A549 (cell line): ENCODE data around the gene SLC17A7. TPM values are rescaled to one million over a fixed set of nuclear protein-coding genes. Genes with fewer than 3 reads are reported as not detected.

Source experiments
- ATAC-seq, 2 experiments: fragments of 200-7000 bp in 1 of 2; fragments of >200 bp in 1 of 2; cut with Nextera tagmentation in 1 of 2; cut with Tn5 transposase in 1 of 2; 3 replicates each; pipeline versions ENCODE4 v1.8.0 to v1.9.1; 2018 to 2020; ENCODE audit warnings: mild to moderate bottlenecking in 1 of 2, moderate library complexity in 1 of 2
- CTCF ChIA-PET: fragments of 300-600 bp; sonication (Branson Sonifier 250); formaldehyde crosslinking; extraction: SDS; loops from one replicate; lab custom pipeline; 2021; ENCODE audit warnings: antibody characterized with exemption, inconsistent platforms; lab: Yijun Ruan, JAX
- POLR2A ChIA-PET: fragments of 350-600 bp; formaldehyde crosslinking; extraction: SDS; loops from one replicate; lab custom pipeline; 2021; ENCODE audit warnings: antibody characterized with exemption, inconsistent platforms; lab: Yijun Ruan, JAX
- DNase-seq, 2 experiments: peaks; one replicate each; pipeline versions ENCODE4 v3.0.0 to v3.0.0-alpha.2; 2011 to 2016; ENCODE audit warnings: low read depth in 1 of 2, low spot score in 1 of 2
- FAIRE-seq: peaks from 2 replicates; lab custom pipeline; 2011; peaks lifted over from hg19 to GRCh38; lab: Jason Lieb, UNC
- H3K27ac ChIP-seq, 2 experiments: fragments of >200 bp; sonication (Bioruptor Twin); formaldehyde crosslinking; 3 replicates each; pipeline ENCODE4 v1.5.1; 2016 to 2017
- H3K4me1 ChIP-seq: fragments of >200 bp; sonication (Bioruptor Twin); formaldehyde crosslinking; 3 replicates; pipeline ENCODE4 v1.6.1; 2016
- H3K4me2 ChIP-seq: fragments of >200 bp; sonication (Bioruptor Twin); formaldehyde crosslinking; 3 replicates; pipeline ENCODE4 v1.6.1; 2016
- H3K4me3 ChIP-seq: fragments of >200 bp; sonication (Bioruptor Twin); formaldehyde crosslinking; 3 replicates; pipeline ENCODE4 v1.5.1; 2016
- H3K9me3 ChIP-seq: fragments of >200 bp; sonication (Bioruptor Twin); formaldehyde crosslinking; 3 replicates; pipeline ENCODE4 v1.6.1; 2016
- CBX2 ChIP-seq: fragments of 200-600 bp; sonication (generic); IDR thresholded peaks from 2 replicates; pipeline ENCODE4 v1.6.1; 2016; ENCODE audit warnings: low read depth, mild to moderate bottlenecking, borderline replicate concordance
- CBX8 ChIP-seq: fragments of 200-600 bp; sonication (generic); IDR thresholded peaks from 2 replicates; pipeline ENCODE4 v1.6.1; 2016
- CEBPB ChIP-seq, 2 experiments: fragments of >200 bp in 1 of 2; sonication (Bioruptor Twin) in 1 of 2; formaldehyde crosslinking in 1 of 2; IDR thresholded peaks; 2 replicates each; pipeline ENCODE4 v1.6.1; 2012 to 2016
- EHMT2 ChIP-seq: fragments of 200-600 bp; sonication (generic); IDR thresholded peaks from 2 replicates; pipeline ENCODE4 v1.6.1; 2016; ENCODE audit warnings: antibody characterized with exemption, low read depth, mild to moderate bottlenecking, moderate library complexity
- EP300 ChIP-seq, 2 experiments: fragments of >200 bp; sonication (Bioruptor Twin); formaldehyde crosslinking; IDR thresholded peaks; 2 replicates in 1 of 2; 3 replicates in 1 of 2; pipeline ENCODE4 v1.6.1; 2016 to 2017
- ESRRA ChIP-seq: fragments of 150-350 bp; IDR thresholded peaks from 2 replicates; pipeline ENCODE4 v1.6.1; 2014; ENCODE audit warnings: mild to moderate bottlenecking, low read length, borderline replicate concordance
- FOSL2 ChIP-seq, 2 experiments: fragments of 450-650 bp in 1 of 2; fragments of >200 bp in 1 of 2; sonication (Bioruptor Twin) in 1 of 2; formaldehyde crosslinking; IDR thresholded peaks; 2 replicates each; pipeline versions ENCODE4 v1.5.0 to v1.6.1; 2016 to 2020; ENCODE audit warnings: mild to moderate bottlenecking in 1 of 2, moderate library complexity in 1 of 2
- HOXA7 ChIP-seq: fragments of 250-450 bp; sonication (Bioruptor Pico); IDR thresholded peaks from 2 replicates; pipeline ENCODE4 v1.5.0; 2020; ENCODE audit warnings: mild to moderate bottlenecking, moderate library complexity
- HOXB13 ChIP-seq: fragments of 250-450 bp; sonication (Bioruptor Pico); IDR thresholded peaks from 2 replicates; pipeline ENCODE4 v1.5.0; 2020; ENCODE audit warnings: low read depth, mild to moderate bottlenecking, moderate library complexity
- JUN ChIP-seq, 2 experiments: fragments of >200 bp; sonication (Bioruptor Twin); formaldehyde crosslinking; IDR thresholded peaks; 2 replicates in 1 of 2; 3 replicates in 1 of 2; pipeline ENCODE4 v1.6.1; 2016 to 2017
- NFE2L2 ChIP-seq: fragments of 150-350 bp; conservative IDR thresholded peaks from 2 replicates; pipeline ENCODE4 v1.6.1; 2014; ENCODE audit warnings: low read length
- NPAS2 ChIP-seq: fragments of 250-450 bp; sonication (Bioruptor Pico); IDR thresholded peaks from 2 replicates; pipeline ENCODE4 v1.8.0; 2022; ENCODE audit warnings: mild to moderate bottlenecking, moderate library complexity, borderline replicate concordance
- PHF8 ChIP-seq: fragments of 200-600 bp; sonication (generic); IDR thresholded peaks from 2 replicates; pipeline ENCODE4 v1.6.1; 2016; ENCODE audit warnings: low read depth, mild to moderate bottlenecking, antibody characterized with exemption, moderate library complexity, borderline replicate concordance
- POLR2A ChIP-seq: IDR thresholded peaks from 2 replicates; pipeline ENCODE4 v1.6.1; 2012; ENCODE audit warnings: mild to moderate bottlenecking, low read length
- POLR2AphosphoS2 ChIP-seq: conservative IDR thresholded peaks from 2 replicates; pipeline ENCODE4 v1.6.1; 2012; ENCODE audit warnings: low read length, improper control_type of control experiment, inconsistent platforms
- RCOR1 ChIP-seq: fragments of 150-350 bp; IDR thresholded peaks from 2 replicates; pipeline ENCODE4 v1.6.1; 2014; ENCODE audit warnings: antibody characterized with exemption, low read length, low read depth
- REST ChIP-seq: fragments of 200-600 bp; sonication (generic); IDR thresholded peaks from 2 replicates; pipeline ENCODE4 v1.6.1; 2016; ENCODE audit warnings: antibody characterized with exemption, mild to moderate bottlenecking, moderate library complexity
- SMC3 ChIP-seq: fragments of >200 bp; sonication (Bioruptor Twin); formaldehyde crosslinking; IDR thresholded peaks from 3 replicates; pipeline ENCODE4 v1.6.1; 2018; ENCODE audit warnings: inconsistent platforms
- TFCP2L1 ChIP-seq: fragments of 250-450 bp; sonication (Bioruptor Pico); IDR thresholded peaks from 2 replicates; pipeline ENCODE4 v1.5.0; 2021; ENCODE audit warnings: mild to moderate bottlenecking
- TP53 ChIP-seq: fragments of 250-450 bp; sonication (Bioruptor Pico); IDR thresholded peaks from 2 replicates; pipeline ENCODE4 v1.5.0; 2021; ENCODE audit warnings: mild to moderate bottlenecking, moderate library complexity
- USF2 ChIP-seq: fragments of 450-650 bp; IDR thresholded peaks from 2 replicates; pipeline ENCODE4 v1.6.1; 2014; ENCODE audit warnings: antibody characterized with exemption
- ZC3H11A ChIP-seq: fragments of 450-650 bp; IDR thresholded peaks from 2 replicates; pipeline ENCODE4 v1.6.1; 2014; ENCODE audit warnings: antibody characterized with exemption, mild to moderate bottlenecking
- WGBS: methylation state at CpG from one replicate; pipeline ENCODE4 v1.1.6; 2017; ENCODE audit errors: missing lambda C conversion rate; 5-methylcytosine and 5-hydroxymethylcytosine counted together
- polyA plus RNA-seq, 4 experiments: library from polyadenylated mRNA; depleted of rRNA in 3 of 4; stranded (reverse); fragments of >200 nt; fragmentation: RNase III in 1 of 4; extraction: RNeasy Plus Mini Kit Qiagen cat#74134 plus additional on column Dnase treatment in 1 of 4; gene quantifications; 2 replicates in 3 of 4; 3 replicates in 1 of 4; pipeline ENCODE4 v1.2.3, GENCODE V29; 2011 to 2017
- TF ChIP-seq, protein P1 (sequence below): IDR thresholded peaks from 2 replicates; pipeline ENCODE4 v1.6.1; 2012
- TF ChIP-seq, protein P2 (sequence below): fragments of >200 bp; sonication (Bioruptor Twin); formaldehyde crosslinking; IDR thresholded peaks from 2 replicates; pipeline ENCODE4 v1.6.1; 2016

The SLC17A7 gene
- polyA plus RNA-seq, 2 of the 4 experiments (the other 2 are of a cell fraction), result 0.39 to 0.48 TPM

GRCh38 chr19:49435670-49436069 lies 5.7 kb downstream of the SLC17A7 start:
- TF ChIP-seq NFE2L2 (no peak), PHF8 (no peak), FOSL2 (IDR thresholded peaks at IDR 0.05) (no peak), FOSL2 (CRISPR knock-in tag; IDR thresholded peaks at IDR 0.05) (no peak), HOXA7 (CRISPR knock-in tag) (no peak), POLR2AphosphoS2 (no peak), ZC3H11A (no peak), USF2 (no peak), REST (no peak), EP300 (IDR thresholded peaks at IDR 0.05) (no peak), SMC3 (no peak), POLR2A (no peak), HOXB13 (CRISPR knock-in tag) (no peak)
- TF ChIP-seq, protein P1, sequence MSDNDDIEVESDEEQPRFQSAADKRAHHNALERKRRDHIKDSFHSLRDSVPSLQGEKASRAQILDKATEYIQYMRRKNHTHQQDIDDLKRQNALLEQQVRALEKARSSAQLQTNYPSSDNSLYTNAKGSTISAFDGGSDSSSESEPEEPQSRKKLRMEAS, result no peak
- TF ChIP-seq, protein P2, sequence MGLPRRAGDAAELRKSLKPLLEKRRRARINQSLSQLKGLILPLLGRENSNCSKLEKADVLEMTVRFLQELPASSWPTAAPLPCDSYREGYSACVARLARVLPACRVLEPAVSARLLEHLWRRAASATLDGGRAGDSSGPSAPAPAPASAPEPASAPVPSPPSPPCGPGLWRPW, result no peak
- no peak for FAIRE-seq
- no peak for DNase-seq
- WGBS, result 87% methylated on average over 10 of the region's 10 CpGs
- Histone ChIP-seq H3K4me1 (peaks cover 5% of the 10 kb centered on the region; the same call in 2 of the 3 replicates), H3K4me3 (no peak overlapping the region), H3K9me3 (no peaks in the 10 kb centered on the region; the same call in 2 of the 3 replicates), H3K4me2 (no peak overlapping the region), H3K27ac (no peak overlapping the region)
- no peak for ATAC-seq
- ChIA-PET CTCF (interaction anchor here (1.0 to 4.2 kb wide), 11 partner anchors 9 to 210 kb away, joined by 3 to 30 read pairs (median 4); partner anchors contain the start of gene GFY), POLR2A (interaction anchor here (1.1 to 1.7 kb wide), 2 partner anchors 16 to 18 kb away, joined by 3 to 6 read pairs; partner anchors contain the start of genes ALDH16A1 and PIH1D1)

DNA sequence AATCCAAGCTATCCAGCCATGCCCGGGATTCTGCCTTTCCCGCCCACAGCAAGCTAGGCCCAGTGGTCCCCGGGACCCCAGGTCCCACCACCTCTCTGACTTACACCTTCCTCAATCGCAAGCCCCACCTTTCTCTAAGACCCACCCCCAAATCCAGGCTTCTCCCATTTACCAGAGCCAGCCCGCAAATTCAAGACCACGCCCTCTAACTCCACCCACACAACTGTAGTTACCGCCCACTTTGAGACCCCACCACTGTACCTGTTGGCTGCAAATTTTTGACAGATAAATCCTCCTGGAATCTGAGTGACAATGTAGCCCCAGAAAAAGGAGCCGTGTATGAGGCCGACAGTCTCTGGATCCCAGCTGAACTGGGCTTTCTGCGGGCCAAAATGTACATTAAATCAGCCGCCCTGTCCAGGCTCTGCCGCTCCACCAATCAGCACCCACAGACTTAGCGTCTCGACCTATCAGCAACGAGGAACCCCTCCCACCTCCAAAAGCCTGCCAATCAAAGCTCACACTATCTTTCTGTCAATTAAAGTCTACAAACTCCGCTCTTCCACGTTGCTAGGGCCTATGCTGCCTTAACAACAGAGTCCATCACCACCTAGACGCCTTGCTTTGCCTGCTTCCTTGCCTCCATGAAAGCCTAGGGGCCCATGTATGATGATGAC lies 6.3 kb downstream of the SLC17A7 start:
- TF ChIP-seq EHMT2, result no peak
- TF ChIP-seq CEBPB (IDR thresholded peaks at IDR 0.05), result no peak
- TF ChIP-seq JUN (IDR thresholded peaks at IDR 0.05), result no peak
- TF ChIP-seq EP300 (IDR thresholded peaks at IDR 0.05), result no peak
- TF ChIP-seq HOXA7 (CRISPR knock-in tag), result no peak
- TF ChIP-seq ESRRA, result no peak
- no peak for TF ChIP-seq CBX8
- no peak for TF ChIP-seq TFCP2L1 (CRISPR knock-in tag)
- no peak for TF ChIP-seq CBX2
- TF ChIP-seq TP53, result no peak
- TF ChIP-seq NFE2L2, result no peak
- no peak for TF ChIP-seq NPAS2 (CRISPR knock-in tag)
- no peak for TF ChIP-seq RCOR1
- no peaks in the 10 kb centered on the region; the same call in 2 of the 3 replicates for H3K9me3 ChIP-seq
- H3K27ac ChIP-seq, result no peak overlapping the region
- H3K4me2 ChIP-seq, result no peak overlapping the region
- ATAC-seq, result peak; percentile 4 to 55; a peak in 3 of 6 replicates
- peaks cover 3% of the 10 kb centered on the region; the same call in 2 of the 3 replicates for H3K4me1 ChIP-seq
- DNase-seq, result peak; percentile 59 to 71
- H3K4me3 ChIP-seq, result no peak overlapping the region
- CTCF ChIA-PET, result interaction anchor here (0.6 to 4.2 kb wide), 7 partner anchors 10 to 209 kb away, joined by 3 to 30 read pairs (median 11); no protein-coding TSS in a partner anchor
- POLR2A ChIA-PET, result interaction anchor here (1.7 kb wide), 1 partner anchor 17 kb away, joined by 6 read pairs; the partner anchor contains the start of gene PIH1D1
- 80% methylated on average over 18 of the region's 18 CpGs for WGBS
- no peak for FAIRE-seq
